GM21576 (cell line): ENCODE results near the gene NDUFAF5.

Experiments
- ATAC-seq: cut with Tn5 transposase; IDR thresholded peaks from one replicate; pipeline ENCODE4 v1.9.1; 2021; ENCODE audit warnings: mild to moderate bottlenecking, moderate library complexity; ENCODE audit not compliant: unreplicated experiment

Gene NDUFAF5

GRCh38 chr20:13775867-13776266 lies 9.0 kb upstream of the NDUFAF5 start:
- no peak for ATAC-seq

GRCh38 chr20:13777171-13777601 lies 7.6 kb upstream of the NDUFAF5 start:
- ATAC-seq: no peak

GRCh38 chr20:13778827-13779226 lies 6.0 kb upstream of the NDUFAF5 start:
- peak; percentile 67 for ATAC-seq

- no peak for ATAC-seq
Measured at GRCh38 chr20:13783528-13783927, 1.3 kb upstream of the NDUFAF5 start.

GRCh38 chr20:13784271-13784892 lies 446 bp upstream of the NDUFAF5 start:
- peak; percentile 0 for ATAC-seq

- ATAC-seq: no peak
Measured at GRCh38 chr20:13786143-13786828, 1.5 kb downstream of the NDUFAF5 start.

GRCh38 chr20:13788167-13788834 lies 3.5 kb downstream of the NDUFAF5 start:
- ATAC-seq: peak; percentile 35

- ATAC-seq: no peak
Measured at GRCh38 chr20:13790708-13791107, 5.9 kb downstream of the NDUFAF5 start.

- no peak for ATAC-seq
Measured at GRCh38 chr20:13791540-13792459, 7.0 kb downstream of the NDUFAF5 start.

- ATAC-seq: no peak
Measured at GRCh38 chr20:13793001-13793400, 8.2 kb downstream of the NDUFAF5 start.

- ATAC-seq: no peak
Measured at GRCh38 chr20:13794667-13795066, 9.8 kb downstream of the NDUFAF5 start.

GRCh38 chr20:13799040-13799439 lies 14.2 kb downstream of the NDUFAF5 start:
- no peak for ATAC-seq

- no peak for ATAC-seq
Measured at GRCh38 chr20:13799974-13800373, 15.1 kb downstream of the NDUFAF5 start.

GRCh38 chr20:13800728-13801134 lies 15.9 kb downstream of the NDUFAF5 start:
- no peak for ATAC-seq

GRCh38 chr20:13809373-13809772 lies 24.5 kb downstream of the NDUFAF5 start:
- no peak for ATAC-seq

- ATAC-seq: no peak
Measured at GRCh38 chr20:13809855-13810254, 25.0 kb downstream of the NDUFAF5 start.

- ATAC-seq: no peak
Measured at GRCh38 chr20:13810446-13810845, 25.6 kb downstream of the NDUFAF5 start.

GRCh38 chr20:13813910-13814309 lies 29.1 kb downstream of the NDUFAF5 start:
- ATAC-seq: no peak

- ATAC-seq: no peak
Measured at GRCh38 chr20:13814672-13815071, 29.8 kb downstream of the NDUFAF5 start.

GRCh38 chr20:13816757-13817156 lies 31.9 kb downstream of the NDUFAF5 start:
- ATAC-seq: no peak

- ATAC-seq: no peak
Measured at GRCh38 chr20:13817342-13817741, 32.5 kb downstream of the NDUFAF5 start.
